GM10847 (cell line): ENCODE measurements around the gene CCDC120.

Source experiments
- POLR2A ChIP-seq: IDR thresholded peaks from 2 replicates; pipeline ENCODE4 v1.6.1; 2011; ENCODE audit not compliant: insufficient read length; ENCODE audit errors: extremely low read depth

CCDC120 gene

GRCh38 chrX:49059201-49059600, 402 bp downstream of the CCDC120 start:
- TF ChIP-seq POLR2A = no peak

GRCh38 chrX:49059681-49060085, 884 bp downstream of the CCDC120 start:
- no peak for TF ChIP-seq POLR2A

GRCh38 chrX:49060914-49061313, 2.1 kb downstream of the CCDC120 start:
- no peak for TF ChIP-seq POLR2A

- no peak for TF ChIP-seq POLR2A
These were observed 2.7 kb downstream of the CCDC120 start for GRCh38 chrX:49061490-49061889.

GRCh38 chrX:49061916-49062315, 3.1 kb downstream of the CCDC120 start:
- no peak for TF ChIP-seq POLR2A

- TF ChIP-seq POLR2A = no peak
These were observed 4.9 kb downstream of the CCDC120 start for GRCh38 chrX:49063715-49064114.

GRCh38 chrX:49064303-49064702, 5.5 kb downstream of the CCDC120 start:
- no peak for TF ChIP-seq POLR2A

GRCh38 chrX:49064735-49065134, 5.9 kb downstream of the CCDC120 start:
- TF ChIP-seq POLR2A = no peak

- no peak for TF ChIP-seq POLR2A
These were observed 7.5 kb downstream of the CCDC120 start for GRCh38 chrX:49066278-49066677.

- TF ChIP-seq POLR2A = no peak
These were observed 7.9 kb downstream of the CCDC120 start for GRCh38 chrX:49066690-49067089.

GRCh38 chrX:49067285-49068120, 8.7 kb downstream of the CCDC120 start:
- TF ChIP-seq POLR2A = no peak

GRCh38 chrX:49069038-49069437, 10.2 kb downstream of the CCDC120 start:
- no peak for TF ChIP-seq POLR2A

- no peak for TF ChIP-seq POLR2A
These were observed 12.2 kb downstream of the CCDC120 start for GRCh38 chrX:49070988-49071387.

- TF ChIP-seq POLR2A = no peak
These were observed 13.3 kb downstream of the CCDC120 start for GRCh38 chrX:49071877-49072711.

GRCh38 chrX:49072712-49073095, 13.9 kb downstream of the CCDC120 start:
- TF ChIP-seq POLR2A = no peak
